Progenitor cell of endocrine pancreas (in vitro differentiated cells): ENCODE data around the gene PLA2G4D. TPM values are rescaled to one million over a fixed set of nuclear protein-coding genes. Genes with fewer than 3 reads are reported as not detected.

Source experiments
- DNase-seq: peaks from one replicate; pipeline ENCODE4 v3.0.0; 2021; ENCODE audit warnings: low spot score; ENCODE audit not compliant: unreplicated experiment
- H3K27ac Mint-ChIP-seq: 2 replicates; pipeline ENCODE4 v1.8.0; 2021; ENCODE audit warnings: mild to moderate bottlenecking, moderate library complexity, mixed read lengths
- H3K27me3 Mint-ChIP-seq: 2 replicates; pipeline ENCODE4 v1.8.0; 2021; ENCODE audit warnings: mixed read lengths
- H3K36me3 Mint-ChIP-seq: 2 replicates; pipeline ENCODE4 v1.8.0; 2022; ENCODE audit warnings: mixed read lengths; ENCODE audit not compliant: insufficient read depth
- H3K4me1 Mint-ChIP-seq: 2 replicates; pipeline ENCODE4 v1.8.0; 2021; ENCODE audit warnings: low read depth, mixed read lengths
- H3K4me3 Mint-ChIP-seq: 2 replicates; pipeline ENCODE4 v1.8.0; 2021; ENCODE audit warnings: low read depth, mild to moderate bottlenecking, moderate library complexity, mixed read lengths
- H3K9me3 Mint-ChIP-seq: 2 replicates; pipeline ENCODE4 v1.8.0; 2021; ENCODE audit warnings: low read depth, mixed read lengths
- total RNA-seq: library from RNA; stranded (reverse); gene quantifications from 2 replicates; pipeline ENCODE4 v1.2.1, GENCODE V29; 2021
- TF ChIP-seq, protein P1 (sequence below): fragments of 200-600 bp; sonication (generic); IDR thresholded peaks from one replicate; pipeline ENCODE4 v1.5.0; 2021; ENCODE audit warnings: antibody characterized with exemption, mild to moderate bottlenecking; ENCODE audit not compliant: unreplicated experiment

The PLA2G4D gene
- total RNA-seq, 1 donor from 2014 or later: not detected

DNA sequence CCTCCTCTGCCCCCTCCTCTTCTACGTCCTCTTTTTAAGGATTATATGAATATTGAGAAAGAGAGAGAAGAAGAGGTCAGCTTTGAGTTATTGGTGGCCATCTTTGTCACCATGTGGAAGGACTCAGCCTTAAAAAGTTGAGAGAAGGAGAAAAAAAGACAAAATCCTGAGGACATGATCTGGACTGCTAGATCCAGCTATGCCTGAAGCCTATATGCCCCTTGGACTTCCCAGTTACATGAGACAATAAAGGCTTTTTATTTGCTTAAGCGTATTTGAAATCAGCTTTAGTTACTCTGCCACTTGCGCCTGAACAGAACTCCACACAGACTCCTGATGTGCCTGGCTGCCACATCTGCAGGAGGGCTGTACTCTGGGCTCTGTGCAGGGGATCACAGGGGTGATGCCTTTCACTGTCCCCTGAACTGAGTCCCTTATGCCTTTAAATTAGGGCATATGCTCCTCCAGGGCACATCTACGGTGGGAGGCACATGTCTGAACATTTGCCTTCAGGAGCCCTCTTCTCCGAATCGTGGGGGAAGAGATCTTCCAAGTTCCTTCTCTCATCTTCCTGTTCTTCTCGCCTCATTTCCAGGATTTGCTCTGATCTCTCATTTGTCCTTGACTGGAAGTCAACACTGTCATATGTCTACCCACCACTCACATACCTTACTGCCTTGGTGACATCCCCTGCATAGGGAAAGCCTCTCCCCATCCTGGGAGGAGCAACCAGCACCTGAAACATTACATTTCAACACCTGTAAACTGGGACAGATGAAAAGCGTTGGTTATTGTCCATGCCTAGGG is 59.5 kb downstream of the PLA2G4D start:
- no peak overlapping the region for H3K27ac Mint-ChIP-seq
- peaks cover 5% of the 10 kb centered on the region for H3K27me3 Mint-ChIP-seq
- TF ChIP-seq, protein P1, sequence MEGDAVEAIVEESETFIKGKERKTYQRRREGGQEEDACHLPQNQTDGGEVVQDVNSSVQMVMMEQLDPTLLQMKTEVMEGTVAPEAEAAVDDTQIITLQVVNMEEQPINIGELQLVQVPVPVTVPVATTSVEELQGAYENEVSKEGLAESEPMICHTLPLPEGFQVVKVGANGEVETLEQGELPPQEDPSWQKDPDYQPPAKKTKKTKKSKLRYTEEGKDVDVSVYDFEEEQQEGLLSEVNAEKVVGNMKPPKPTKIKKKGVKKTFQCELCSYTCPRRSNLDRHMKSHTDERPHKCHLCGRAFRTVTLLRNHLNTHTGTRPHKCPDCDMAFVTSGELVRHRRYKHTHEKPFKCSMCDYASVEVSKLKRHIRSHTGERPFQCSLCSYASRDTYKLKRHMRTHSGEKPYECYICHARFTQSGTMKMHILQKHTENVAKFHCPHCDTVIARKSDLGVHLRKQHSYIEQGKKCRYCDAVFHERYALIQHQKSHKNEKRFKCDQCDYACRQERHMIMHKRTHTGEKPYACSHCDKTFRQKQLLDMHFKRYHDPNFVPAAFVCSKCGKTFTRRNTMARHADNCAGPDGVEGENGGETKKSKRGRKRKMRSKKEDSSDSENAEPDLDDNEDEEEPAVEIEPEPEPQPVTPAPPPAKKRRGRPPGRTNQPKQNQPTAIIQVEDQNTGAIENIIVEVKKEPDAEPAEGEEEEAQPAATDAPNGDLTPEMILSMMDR: no peak
- H3K4me3 Mint-ChIP-seq: no peak overlapping the region
- no peaks in the 10 kb centered on the region for H3K9me3 Mint-ChIP-seq
- no peaks in the 10 kb centered on the region for H3K4me1 Mint-ChIP-seq
- H3K36me3 Mint-ChIP-seq: no peaks in the 10 kb centered on the region
- no peak for DNase-seq

DNA sequence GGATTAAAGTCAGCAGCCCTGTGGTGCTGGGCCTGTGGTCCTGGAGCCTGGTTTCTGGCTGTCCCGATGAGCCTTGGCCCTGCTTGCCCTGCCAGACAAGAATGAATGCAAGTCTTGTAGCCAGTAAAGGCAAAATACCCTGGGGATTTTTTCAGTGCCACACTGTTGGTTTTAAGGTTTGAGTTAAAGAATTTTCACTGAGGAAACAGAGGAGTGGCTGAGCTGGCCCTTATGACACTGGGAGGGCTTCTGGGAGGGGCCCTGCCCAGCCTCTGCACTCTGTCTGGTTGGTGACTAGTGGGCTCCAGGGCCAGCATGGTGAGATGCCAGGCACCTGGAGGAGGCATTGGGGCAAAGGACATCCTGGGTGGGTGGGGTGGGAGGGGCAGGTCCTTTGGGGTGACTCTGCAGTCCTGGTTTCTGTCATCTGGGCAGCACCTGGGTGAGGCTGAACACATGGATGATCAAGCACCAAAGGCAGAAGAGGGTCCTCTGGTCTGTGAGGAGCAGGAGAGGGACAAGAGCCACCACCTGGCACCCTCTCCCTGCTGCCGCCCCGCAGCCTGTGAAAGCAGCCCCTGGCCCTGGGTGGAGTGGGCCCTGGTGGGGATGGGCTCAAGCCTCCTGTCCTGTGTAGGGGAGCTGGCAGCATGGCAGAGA is 61.0 kb downstream of the PLA2G4D start:
- H3K9me3 Mint-ChIP-seq: no peaks in the 10 kb centered on the region
- H3K27ac Mint-ChIP-seq: no peak overlapping the region
- TF ChIP-seq, protein P1: no peak
- H3K4me1 Mint-ChIP-seq: no peaks in the 10 kb centered on the region
- no peaks in the 10 kb centered on the region for H3K36me3 Mint-ChIP-seq
- H3K4me3 Mint-ChIP-seq: no peak overlapping the region
- peaks cover 7% of the 10 kb centered on the region for H3K27me3 Mint-ChIP-seq
- no peak for DNase-seq

DNA sequence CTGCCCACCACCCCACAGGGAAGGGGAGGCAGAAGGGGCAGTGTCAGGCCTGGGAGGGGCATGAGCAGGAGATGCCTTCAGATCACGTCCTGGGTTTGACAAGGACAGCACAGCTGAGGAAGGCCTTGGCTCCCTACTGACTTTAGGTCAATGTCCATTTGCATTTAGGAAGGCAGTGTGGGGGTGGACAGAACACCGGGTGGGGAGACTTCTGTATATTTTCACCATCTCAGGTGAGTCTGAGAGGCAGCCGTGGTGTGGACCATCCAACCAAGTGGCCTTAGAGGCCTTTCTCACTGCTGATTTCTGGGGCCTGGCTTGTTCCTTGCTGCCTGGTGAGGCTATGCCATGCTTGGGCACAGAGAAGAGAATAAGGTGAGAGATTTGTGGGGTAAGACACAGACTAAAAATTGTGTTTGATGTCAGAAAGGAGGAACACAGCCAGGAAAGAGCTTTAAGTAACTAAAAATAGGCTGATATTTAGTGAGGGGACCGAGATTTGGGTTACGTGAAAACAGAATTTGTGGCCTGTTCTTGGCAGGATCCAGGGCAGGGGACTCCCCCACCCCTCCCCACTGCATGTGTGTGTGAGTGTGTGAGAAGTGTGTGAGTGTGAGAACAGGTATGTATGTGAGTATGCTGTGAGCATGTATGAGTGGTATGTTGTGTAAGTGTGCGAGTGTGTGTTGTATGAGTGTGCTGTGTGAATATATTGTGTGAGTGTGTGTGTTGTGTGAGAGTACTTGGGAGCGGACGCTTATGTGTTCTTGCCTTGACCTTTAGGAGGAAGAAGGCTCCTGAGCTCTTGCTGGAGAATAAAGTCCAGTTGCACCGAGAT is 61.8 kb downstream of the PLA2G4D start:
- no peak overlapping the region for H3K27ac Mint-ChIP-seq
- TF ChIP-seq, protein P1: no peak
- no peak for DNase-seq
- H3K36me3 Mint-ChIP-seq: no peaks in the 10 kb centered on the region
- H3K9me3 Mint-ChIP-seq: no peaks in the 10 kb centered on the region
- H3K4me1 Mint-ChIP-seq: no peaks in the 10 kb centered on the region
- peaks cover 8% of the 10 kb centered on the region for H3K27me3 Mint-ChIP-seq
- no peak overlapping the region for H3K4me3 Mint-ChIP-seq

DNA sequence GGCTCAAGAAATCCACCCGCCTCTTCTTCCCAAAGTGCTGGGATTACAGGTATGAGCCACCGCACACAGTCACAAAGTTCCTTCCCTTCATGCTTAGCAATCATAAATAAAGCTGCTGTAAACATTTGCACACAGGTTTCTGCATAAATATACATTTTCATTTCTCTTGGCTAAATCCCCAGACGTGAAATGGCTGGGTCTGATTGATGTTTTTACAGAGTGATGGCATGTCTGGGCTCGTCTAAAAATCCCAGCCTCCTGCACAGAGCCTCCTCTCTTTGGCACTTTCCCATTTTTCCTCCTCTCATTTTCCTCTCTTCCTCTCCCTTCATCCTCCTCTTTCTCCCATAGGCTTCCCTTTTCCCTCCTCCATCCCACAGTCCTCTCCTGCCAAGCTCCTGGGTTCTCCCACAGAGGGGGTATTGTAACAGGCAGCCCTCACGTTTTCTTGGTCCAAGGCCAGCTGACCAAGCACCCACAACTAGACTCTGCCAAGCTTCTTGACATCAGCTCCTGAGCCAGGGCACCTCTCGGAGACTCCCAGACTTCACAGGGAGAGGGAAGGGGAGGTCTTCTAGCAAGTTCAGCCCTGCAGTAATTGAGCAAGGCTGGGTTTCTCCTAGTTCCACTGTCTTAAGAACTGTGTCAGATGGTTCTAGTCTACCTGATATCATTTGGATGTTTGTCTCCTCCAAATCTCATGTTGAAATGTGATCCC is 63.0 kb downstream of the PLA2G4D start:
- peaks cover 11% of the 10 kb centered on the region for H3K27me3 Mint-ChIP-seq
- no peak overlapping the region for H3K4me3 Mint-ChIP-seq
- TF ChIP-seq, protein P1: no peak
- H3K27ac Mint-ChIP-seq: no peak overlapping the region
- no peak for DNase-seq
- H3K9me3 Mint-ChIP-seq: no peaks in the 10 kb centered on the region
- no peaks in the 10 kb centered on the region for H3K4me1 Mint-ChIP-seq
- H3K36me3 Mint-ChIP-seq: no peaks in the 10 kb centered on the region

DNA sequence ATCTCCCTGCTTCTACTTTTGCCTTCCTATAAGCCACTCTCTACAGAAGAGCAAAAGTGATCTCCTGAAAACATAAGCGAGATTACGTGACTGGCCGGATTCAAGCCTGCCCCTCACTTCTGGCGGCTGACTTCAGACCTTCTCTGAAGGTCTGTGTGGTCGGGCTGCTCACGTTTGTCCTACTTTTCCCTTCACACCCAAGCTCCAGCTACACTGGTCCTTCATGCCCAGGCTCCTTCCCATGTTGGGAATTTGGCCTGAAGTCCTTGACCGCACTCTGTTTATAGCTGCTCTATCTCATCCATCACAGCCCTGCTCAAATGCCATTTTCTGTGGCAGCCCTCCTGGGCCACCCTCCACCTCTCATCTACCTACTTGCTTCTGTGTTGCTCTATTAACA is 66.8 kb downstream of the PLA2G4D start:
- TF ChIP-seq, protein P1: no peak
- peaks cover 18% of the 10 kb centered on the region for H3K9me3 Mint-ChIP-seq

More for the DNA sequence above, 66.8 kb downstream of the PLA2G4D start:
- peaks cover 6% of the 10 kb centered on the region for H3K36me3 Mint-ChIP-seq
- H3K27me3 Mint-ChIP-seq: peaks cover 11% of the 10 kb centered on the region
- no peaks in the 10 kb centered on the region for H3K4me1 Mint-ChIP-seq
- DNase-seq: no peak
- no peak overlapping the region for H3K4me3 Mint-ChIP-seq
- no peak overlapping the region for H3K27ac Mint-ChIP-seq
